A673 (cell line): ENCODE data around the gene PIGX. TPM values are rescaled to one million over a fixed set of nuclear protein-coding genes. Genes with fewer than 3 reads are reported as not detected.

Source experiments
- BruUV-seq: library from RNA; stranded (reverse); fragments of 400-500 nt; replicated peaks from 2 replicates; lab custom pipeline; 2021; lab: Mats Ljungman, UMichigan
- CTCF ChIA-PET: fragments of 300-600 bp; sonication (Branson Sonifier 250); formaldehyde crosslinking; loops from one replicate; lab custom pipeline; 2022; ENCODE audit warnings: antibody characterized with exemption; lab: Charles Lee
- POLR2A ChIA-PET: fragments of 300-600 bp; sonication (Branson Sonifier 250); formaldehyde crosslinking; loops from one replicate; lab custom pipeline; 2022; ENCODE audit warnings: antibody characterized with exemption; ENCODE audit not compliant: low non-redundant PET; lab: Charles Lee
- DNase-seq: peaks from one replicate; pipeline ENCODE4 v3.0.0-alpha.2; 2015; ENCODE audit warnings: low spot score
- H3K27ac ChIP-seq: fragments of 200-600 bp; sonication (generic); 2 replicates; pipeline ENCODE4 v1.5.1; 2016; ENCODE audit warnings: mixed run types, low read depth, mild to moderate bottlenecking, mixed read lengths, antibody characterized with exemption, low read length; ENCODE audit not compliant: poor library complexity, severe bottlenecking
- H3K27me3 ChIP-seq: fragments of 200-600 bp; sonication (generic); replicated peaks from 2 replicates; pipeline ENCODE4 v1.6.1; 2017; ENCODE audit warnings: mixed run types, low read depth, mild to moderate bottlenecking, mixed read lengths, antibody characterized with exemption, low read length; ENCODE audit not compliant: insufficient read depth, poor library complexity
- H3K36me3 ChIP-seq: fragments of 200-600 bp; sonication (generic); 2 replicates; pipeline ENCODE4 v1.6.1; 2016; ENCODE audit warnings: mixed run types, mild to moderate bottlenecking, mixed read lengths, antibody characterized with exemption, low read length; ENCODE audit not compliant: insufficient read depth, poor library complexity, severe bottlenecking
- H3K4me1 ChIP-seq: fragments of 200-600 bp; sonication (generic); 2 replicates; pipeline ENCODE4 v1.6.1; 2017; ENCODE audit warnings: mixed run types, mild to moderate bottlenecking, mixed read lengths, antibody characterized with exemption, low read length; ENCODE audit not compliant: insufficient read depth, poor library complexity, severe bottlenecking
- H3K4me3 ChIP-seq: fragments of 200-600 bp; sonication (generic); 2 replicates; pipeline ENCODE4 v1.5.1; 2016; ENCODE audit warnings: low read depth, mixed run types, mild to moderate bottlenecking, mixed read lengths, low read length; ENCODE audit not compliant: poor library complexity, severe bottlenecking
- H3K9me3 ChIP-seq: fragments of 200-600 bp; sonication (generic); 2 replicates; pipeline ENCODE4 v1.6.1; 2016; ENCODE audit warnings: mixed run types, low read depth, mild to moderate bottlenecking, mixed read lengths, antibody characterized with exemption, low read length; ENCODE audit not compliant: poor library complexity, severe bottlenecking
- CTCF ChIP-seq: fragments of 300-800, 200-600 bp; sonication (generic); conservative IDR thresholded peaks from 2 replicates; pipeline ENCODE4 v1.5.1; 2017; ENCODE audit warnings: low read depth, mild to moderate bottlenecking, antibody characterized with exemption, low read length, moderate library complexity, mixed read lengths
- EZH2 ChIP-seq: fragments of 200-600 bp; sonication (generic); IDR thresholded peaks from 2 replicates; pipeline ENCODE4 v1.6.1; 2017; ENCODE audit warnings: borderline replicate concordance, low read depth, mild to moderate bottlenecking, mixed read lengths, antibody characterized with exemption, low read length; ENCODE audit not compliant: poor library complexity, severe bottlenecking
- intact Hi-C: fragments of 100-400 bp; cut with micrococcal nuclease; formaldehyde crosslinking; loops from one replicate; pipeline ENCODE4 v1.10.0; 2022; ENCODE audit not compliant: unreplicated experiment
- total RNA-seq: library from RNA; stranded (reverse); gene quantifications from 2 replicates; pipeline ENCODE4 v1.2.3, GENCODE V29; 2021

The PIGX gene
- total RNA-seq, 1 experiment from 2014 or later, result 59.1 TPM

- peaks cover 15% of the 10 kb centered on the region for H3K9me3 ChIP-seq
- no peak overlapping the region for H3K4me3 ChIP-seq
- H3K27me3 ChIP-seq, result no peaks in the 10 kb centered on the region
- intact Hi-C loops, result no loop called here
- ChIA-PET POLR2A (no interaction called here), CTCF (no interaction called here)
- no TSS peak for BruUV-seq
- TF ChIP-seq EZH2 (no peak), CTCF (no peak)
- no peaks in the 10 kb centered on the region for H3K4me1 ChIP-seq
- H3K36me3 ChIP-seq, result peaks cover 10% of the 10 kb centered on the region
- no peak for DNase-seq
- H3K27ac ChIP-seq, result no peak overlapping the region
These were observed 42.2 kb downstream of the PIGX start for GRCh38 chr3:196754091-196754981.

- Histone ChIP-seq H3K27ac (no peak overlapping the region), H3K4me3 (no peak overlapping the region), H3K36me3 (peaks cover 7% of the 10 kb centered on the region), H3K4me1 (no peaks in the 10 kb centered on the region), H3K9me3 (peaks cover 15% of the 10 kb centered on the region), H3K27me3 (no peaks in the 10 kb centered on the region)
- CTCF ChIA-PET, result no interaction called here
- TF ChIP-seq EZH2, result no peak
- no peak for TF ChIP-seq CTCF
- no peak for DNase-seq
- intact Hi-C loops, result no loop called here
- BruUV-seq, result no TSS peak
- POLR2A ChIA-PET, result no interaction called here
These were observed 44.6 kb downstream of the PIGX start for GRCh38 chr3:196756732-196757131.

GRCh38 chr3:196757876-196758739 is 45.9 kb downstream of the PIGX start:
- POLR2A ChIA-PET, result interaction anchor here (0.7 kb wide), 1 partner anchor 43 kb away, joined by 3 read pairs; no protein-coding TSS in a partner anchor
- H3K27me3 ChIP-seq, result no peaks in the 10 kb centered on the region
- H3K27ac ChIP-seq, result no peak overlapping the region
- TF ChIP-seq EZH2 (no peak), CTCF (no peak)
- H3K9me3 ChIP-seq, result peaks cover 15% of the 10 kb centered on the region
- H3K36me3 ChIP-seq, result peaks cover 7% of the 10 kb centered on the region
- no peaks in the 10 kb centered on the region for H3K4me1 ChIP-seq
- TSS peak; percentile 6 for BruUV-seq
- CTCF ChIA-PET, result no interaction called here
- no peak for DNase-seq
- H3K4me3 ChIP-seq, result no peak overlapping the region
- intact Hi-C loops, result no loop called here
